Mesothelial cell of epicardium (in vitro differentiated cells): Measurements from ENCODE around the gene CAMK2N1. TPM values are rescaled to one million over a fixed set of nuclear protein-coding genes. Genes with fewer than 3 reads are reported as not detected.
A peak's percentile ranks its signal among the peaks of the same experiment; 100 is the strongest.

Experiments used
- DNase-seq, 2 experiments: peaks; one replicate each; pipeline ENCODE4 v3.0.0; 2021; ENCODE audit warnings: low spot score in 2 of 2; ENCODE audit not compliant: unreplicated experiment in 2 of 2
- H3K27ac Mint-ChIP-seq: 2 replicates; pipeline ENCODE4 v1.8.0; 2021; ENCODE audit warnings: mixed read lengths
- H3K27me3 Mint-ChIP-seq: 2 replicates; pipeline ENCODE4 v1.8.0; 2021; ENCODE audit warnings: low read depth, mixed read lengths
- H3K36me3 Mint-ChIP-seq: 2 replicates; pipeline ENCODE4 v1.8.0; 2021; ENCODE audit warnings: mixed read lengths
- H3K4me1 Mint-ChIP-seq: 2 replicates; pipeline ENCODE4 v1.8.0; 2021; ENCODE audit warnings: mixed read lengths
- H3K4me3 Mint-ChIP-seq: 2 replicates; pipeline ENCODE4 v1.8.0; 2021; ENCODE audit warnings: mild to moderate bottlenecking, moderate library complexity, mixed read lengths
- H3K9me3 Mint-ChIP-seq: 2 replicates; pipeline ENCODE4 v1.8.0; 2021; ENCODE audit warnings: mixed read lengths
- total RNA-seq: library from RNA; stranded (reverse); gene quantifications from 3 replicates; pipeline ENCODE4 v1.2.1, GENCODE V29; 2021
- TF ChIP-seq, protein P1 (sequence below): fragments of 200-600 bp; sonication (generic); IDR thresholded peaks from one replicate; pipeline ENCODE4 v1.5.0; 2021; ENCODE audit warnings: antibody characterized with exemption; ENCODE audit not compliant: unreplicated experiment

Gene CAMK2N1
- total RNA-seq, 1 donor from 2014 or later: 29.1 TPM

GRCh38 chr1:20508411-20508771 is 22.4 kb upstream of the CAMK2N1 start:
- peaks cover 28% of the 10 kb centered on the region for H3K27me3 Mint-ChIP-seq
- peaks cover 7% of the 10 kb centered on the region for H3K4me1 Mint-ChIP-seq
- H3K36me3 Mint-ChIP-seq: no peaks in the 10 kb centered on the region
- DNase-seq: no peak
- no peaks in the 10 kb centered on the region for H3K9me3 Mint-ChIP-seq
- H3K27ac Mint-ChIP-seq: peak overlapping the region; percentile 92
- TF ChIP-seq, protein P1, sequence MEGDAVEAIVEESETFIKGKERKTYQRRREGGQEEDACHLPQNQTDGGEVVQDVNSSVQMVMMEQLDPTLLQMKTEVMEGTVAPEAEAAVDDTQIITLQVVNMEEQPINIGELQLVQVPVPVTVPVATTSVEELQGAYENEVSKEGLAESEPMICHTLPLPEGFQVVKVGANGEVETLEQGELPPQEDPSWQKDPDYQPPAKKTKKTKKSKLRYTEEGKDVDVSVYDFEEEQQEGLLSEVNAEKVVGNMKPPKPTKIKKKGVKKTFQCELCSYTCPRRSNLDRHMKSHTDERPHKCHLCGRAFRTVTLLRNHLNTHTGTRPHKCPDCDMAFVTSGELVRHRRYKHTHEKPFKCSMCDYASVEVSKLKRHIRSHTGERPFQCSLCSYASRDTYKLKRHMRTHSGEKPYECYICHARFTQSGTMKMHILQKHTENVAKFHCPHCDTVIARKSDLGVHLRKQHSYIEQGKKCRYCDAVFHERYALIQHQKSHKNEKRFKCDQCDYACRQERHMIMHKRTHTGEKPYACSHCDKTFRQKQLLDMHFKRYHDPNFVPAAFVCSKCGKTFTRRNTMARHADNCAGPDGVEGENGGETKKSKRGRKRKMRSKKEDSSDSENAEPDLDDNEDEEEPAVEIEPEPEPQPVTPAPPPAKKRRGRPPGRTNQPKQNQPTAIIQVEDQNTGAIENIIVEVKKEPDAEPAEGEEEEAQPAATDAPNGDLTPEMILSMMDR: no peak
- H3K4me3 Mint-ChIP-seq: peak overlapping the region; percentile 91

- Mint-ChIP-seq H3K4me1 (peaks cover 7% of the 10 kb centered on the region), H3K27me3 (peaks cover 22% of the 10 kb centered on the region), H3K9me3 (no peaks in the 10 kb centered on the region), H3K4me3 (peak within 1 kb of the TSS; percentile 91), H3K36me3 (no peaks in the 10 kb centered on the region), H3K27ac (peak within 1 kb of the TSS; percentile 92)
- TF ChIP-seq, protein P1: no peak
- peak; percentile 81 to 92 for DNase-seq
Observed at GRCh38 chr1:20507564-20508410, 21.8 kb upstream of the CAMK2N1 start, which contains the start of gene MUL1. MUL1 (minus strand) TSS chr1:20508151; CDS start chr1:20508024, 127 bp downstream.

DNA sequence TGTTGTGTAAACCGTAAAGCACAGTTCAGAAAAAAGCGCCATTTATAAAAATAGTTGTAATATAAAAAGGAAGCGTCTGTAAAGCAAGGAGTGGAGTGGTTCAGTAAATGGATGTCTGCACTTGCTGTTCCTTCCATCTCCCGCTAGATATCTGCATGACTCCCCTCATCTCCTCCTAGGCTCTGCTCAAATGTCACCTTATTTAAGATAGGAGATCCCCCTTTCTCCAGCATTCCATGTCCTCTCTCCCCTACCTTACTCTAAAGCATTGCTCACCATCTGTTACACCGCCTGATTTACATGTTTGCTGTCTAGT is 21.2 kb upstream of the CAMK2N1 start:
- TF ChIP-seq, protein P1: no peak
- Mint-ChIP-seq H3K4me3 (peak overlapping the region; percentile 91), H3K27me3 (peaks cover 17% of the 10 kb centered on the region), H3K4me1 (peaks cover 7% of the 10 kb centered on the region), H3K36me3 (no peaks in the 10 kb centered on the region), H3K9me3 (no peaks in the 10 kb centered on the region), H3K27ac (peak overlapping the region; percentile 92)
- DNase-seq: no peak

GRCh38 chr1:20505488-20505887 is 19.5 kb upstream of the CAMK2N1 start:
- Mint-ChIP-seq H3K27ac (no peak overlapping the region), H3K36me3 (peaks cover 8% of the 10 kb centered on the region), H3K4me3 (peak overlapping the region; percentile 30), H3K4me1 (peaks cover 7% of the 10 kb centered on the region), H3K9me3 (no peaks in the 10 kb centered on the region), H3K27me3 (peaks cover 3% of the 10 kb centered on the region)
- TF ChIP-seq, protein P1: no peak
- DNase-seq: no peak

GRCh38 chr1:20500716-20501115 is 14.7 kb upstream of the CAMK2N1 start:
- Mint-ChIP-seq H3K27me3 (no peaks in the 10 kb centered on the region), H3K9me3 (no peaks in the 10 kb centered on the region), H3K36me3 (peaks cover 14% of the 10 kb centered on the region), H3K27ac (no peak overlapping the region), H3K4me1 (no peaks in the 10 kb centered on the region), H3K4me3 (no peak overlapping the region)
- no peak for DNase-seq
- TF ChIP-seq, protein P1: no peak
